Psoas muscle (tissue), 8 donors: ENCODE measurements around the gene EPHB2. TPM values are rescaled to one million over a fixed set of nuclear protein-coding genes. Genes with fewer than 3 reads are reported as not detected.

ENCODE experiments used
- ATAC-seq, 4 donors: fragments of 200-7000 bp; cut with Tn5 transposase; one replicate each; pipeline ENCODE4 v1.9.1; 2020; ENCODE audit warnings: moderate library complexity in 3 of 4, mild to moderate bottlenecking in 2 of 4
- DNase-seq, 2 donors: peaks; one replicate each; pipeline ENCODE4 v3.0.0-alpha.2; 2020
- H3K27ac ChIP-seq: fragments of 200-600 bp; one replicate; pipeline ENCODE4 v1.8.0; 2022
- H3K27me3 ChIP-seq, 3 donors: fragments of 200-600 bp in 1 of 3; one replicate each; pipeline versions ENCODE4 v1.6.1 to v1.8.0; 2013 to 2022; ENCODE audit warnings: low read length in 2 of 3, mild to moderate bottlenecking in 2 of 3, moderate library complexity in 1 of 3; ENCODE audit not compliant: insufficient read depth in 3 of 3
- H3K36me3 ChIP-seq, 2 donors: fragments of 200-600 bp in 1 of 2; one replicate each; pipeline versions ENCODE4 v1.6.1 to v1.8.0; 2013 to 2022; ENCODE audit warnings: low read depth in 1 of 2, mild to moderate bottlenecking in 1 of 2, moderate library complexity in 1 of 2; ENCODE audit not compliant: insufficient read depth in 1 of 2
- H3K4me1 ChIP-seq: fragments of 200-600 bp; one replicate; pipeline ENCODE4 v1.8.0; 2022
- H3K4me3 ChIP-seq: fragments of 200-600 bp; one replicate; pipeline ENCODE4 v1.8.0; 2022; ENCODE audit warnings: mild to moderate bottlenecking
- H3K9me3 ChIP-seq: fragments of 200-600 bp; one replicate; pipeline ENCODE4 v1.8.0; 2022
- WGBS, 3 donors: extraction: QIAGEN DNeasy Blood & Tissue Kit; methylation state at CpG; one replicate each; pipeline versions ENCODE4 v1.1.6 to v1.1.7; 2013; 5-methylcytosine and 5-hydroxymethylcytosine counted together
- intact Hi-C, 2 donors: fragments of 100-400 bp; cut with DNase I; formaldehyde crosslinking; loops; one replicate each; pipeline versions ENCODE4 v1.11.0 to v1.14.2; 2022
- polyA plus RNA-seq, 3 donors: library from polyadenylated mRNA; stranded (reverse); fragments of 200-250 nt; gene quantifications; one replicate each; pipeline ENCODE4 v1.2.3, GENCODE V29; 2013
- total RNA-seq, 4 donors: library from RNA; stranded (reverse); fragmentation: NEBNext Ultra II Directional in 2 of 4; extraction: Animal tissue kit (Norgen Biotek cat#: 25700) in 2 of 4; gene quantifications; one replicate each; pipeline versions ENCODE4 v1.2.1 to v1.2.4, GENCODE V29; 2021 to 2023
- TF ChIP-seq, protein P1 (sequence below): fragments of 200-600 bp; IDR thresholded peaks from one replicate; pipeline ENCODE4 v1.8.0; 2022; ENCODE audit warnings: antibody characterized with exemption
- donor health status: healthy with polysubstance abuse.
- donor health status: DM: no; HTN: no; CAD: no; lungs with moderate emphysema.
- donor health status: Bipolar disorder and iron deficiency.
- donor health status: healthy.
- donor health status: DM: yes; HTN: yes; CAD: no.
- donor health status: DM: no; HTN: no; CAD: no.
- donor health status: DM: no; HTN: no; CAD: no.
- donor health status: DM: yes; HTN: yes; CAD: no.

Gene EPHB2
- total and polyA plus RNA-seq, 7 donors: 0.06 to 2.1 (median 0.48) TPM; not detected in 1

DNA sequence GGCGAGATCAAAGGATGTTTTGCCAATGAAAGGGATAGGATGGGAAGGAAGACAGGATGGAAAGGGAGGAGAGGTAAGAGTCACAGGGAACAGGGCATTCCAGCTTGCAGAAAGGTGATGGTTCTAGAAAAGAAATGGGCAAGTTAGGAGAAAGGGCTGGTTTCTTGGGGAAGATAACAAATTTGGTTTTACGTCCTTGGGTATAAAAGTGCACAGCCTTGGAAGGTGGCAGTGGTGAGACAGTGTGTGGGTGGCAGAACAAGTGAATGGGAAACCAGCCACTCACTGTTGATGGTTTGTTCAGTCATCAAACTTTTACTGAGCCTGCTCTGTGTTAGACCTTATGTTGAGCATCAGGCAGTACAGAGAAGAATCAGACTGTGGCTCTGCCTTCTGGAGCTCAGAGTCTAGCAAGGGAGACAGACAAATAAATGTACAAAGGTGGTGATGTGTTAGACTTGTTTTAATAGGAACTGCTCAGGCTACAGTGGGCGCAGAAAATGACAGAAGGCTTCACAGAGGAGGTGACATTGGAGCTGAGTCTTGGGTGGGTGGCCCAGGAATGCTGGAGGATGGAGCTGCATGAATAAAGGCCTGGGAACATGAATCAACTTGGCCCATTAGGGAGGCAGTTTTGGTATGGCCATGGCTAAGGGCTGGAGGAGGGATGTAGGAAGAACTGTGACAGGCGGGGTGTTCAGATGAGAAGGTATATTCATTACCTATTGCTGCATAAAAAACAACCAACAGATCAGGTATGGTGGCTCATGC is 76.3 kb downstream of the EPHB2 start:
- no peaks in the 10 kb centered on the region for H3K36me3 ChIP-seq
- 88 to 98% (median 96%) methylated on average over 4 of the region's 4 CpGs for WGBS, 3 donors
- H3K27me3 ChIP-seq: peaks cover 0 to 1% (median 0%) of the 10 kb centered on the region in 3 donors
- no peak for DNase-seq
- TF ChIP-seq, protein P1, sequence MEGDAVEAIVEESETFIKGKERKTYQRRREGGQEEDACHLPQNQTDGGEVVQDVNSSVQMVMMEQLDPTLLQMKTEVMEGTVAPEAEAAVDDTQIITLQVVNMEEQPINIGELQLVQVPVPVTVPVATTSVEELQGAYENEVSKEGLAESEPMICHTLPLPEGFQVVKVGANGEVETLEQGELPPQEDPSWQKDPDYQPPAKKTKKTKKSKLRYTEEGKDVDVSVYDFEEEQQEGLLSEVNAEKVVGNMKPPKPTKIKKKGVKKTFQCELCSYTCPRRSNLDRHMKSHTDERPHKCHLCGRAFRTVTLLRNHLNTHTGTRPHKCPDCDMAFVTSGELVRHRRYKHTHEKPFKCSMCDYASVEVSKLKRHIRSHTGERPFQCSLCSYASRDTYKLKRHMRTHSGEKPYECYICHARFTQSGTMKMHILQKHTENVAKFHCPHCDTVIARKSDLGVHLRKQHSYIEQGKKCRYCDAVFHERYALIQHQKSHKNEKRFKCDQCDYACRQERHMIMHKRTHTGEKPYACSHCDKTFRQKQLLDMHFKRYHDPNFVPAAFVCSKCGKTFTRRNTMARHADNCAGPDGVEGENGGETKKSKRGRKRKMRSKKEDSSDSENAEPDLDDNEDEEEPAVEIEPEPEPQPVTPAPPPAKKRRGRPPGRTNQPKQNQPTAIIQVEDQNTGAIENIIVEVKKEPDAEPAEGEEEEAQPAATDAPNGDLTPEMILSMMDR: no peak
- H3K27ac ChIP-seq: no peak overlapping the region
- no peaks in the 10 kb centered on the region for H3K4me1 ChIP-seq
- no peak overlapping the region for H3K4me3 ChIP-seq
- no peak for ATAC-seq
- H3K9me3 ChIP-seq: no peaks in the 10 kb centered on the region
- intact Hi-C loops: no loop called here

DNA sequence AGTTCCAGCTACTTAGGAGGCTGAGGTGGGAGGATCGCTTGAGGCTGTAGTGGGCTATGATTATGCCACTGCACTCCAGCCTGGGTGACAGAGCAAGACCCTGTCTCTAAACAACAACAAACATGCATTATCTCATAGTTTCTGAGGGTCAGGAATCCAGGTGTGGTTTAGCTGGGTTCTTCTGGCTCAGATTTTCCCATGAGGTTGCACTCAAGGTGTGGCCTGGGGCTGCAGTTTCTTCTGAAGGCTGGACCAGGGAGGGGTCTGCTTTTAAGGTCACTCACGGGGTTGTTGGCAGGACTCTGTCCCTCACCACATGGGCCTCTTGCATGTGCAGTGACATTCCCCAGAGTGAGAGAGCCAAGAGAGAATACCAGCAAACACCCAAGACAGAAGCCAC is 77.0 kb downstream of the EPHB2 start:
- whole genome bisulfite sequencing, 3 donors: 82 to 90% (median 82%) methylated on average over 2 of the region's 2 CpGs
- no peak for DNase-seq
- Histone ChIP-seq H3K4me1 (no peaks in the 10 kb centered on the region), H3K4me3 (no peak overlapping the region), H3K9me3 (no peaks in the 10 kb centered on the region), H3K27ac (no peak overlapping the region), H3K36me3 (no peaks in the 10 kb centered on the region), H3K27me3 (peaks cover 0 to under 1% (median 0%) of the 10 kb centered on the region in 3 donors)
- intact Hi-C loops: no loop called here
- TF ChIP-seq, protein P1: no peak
- no peak for ATAC-seq

DNA sequence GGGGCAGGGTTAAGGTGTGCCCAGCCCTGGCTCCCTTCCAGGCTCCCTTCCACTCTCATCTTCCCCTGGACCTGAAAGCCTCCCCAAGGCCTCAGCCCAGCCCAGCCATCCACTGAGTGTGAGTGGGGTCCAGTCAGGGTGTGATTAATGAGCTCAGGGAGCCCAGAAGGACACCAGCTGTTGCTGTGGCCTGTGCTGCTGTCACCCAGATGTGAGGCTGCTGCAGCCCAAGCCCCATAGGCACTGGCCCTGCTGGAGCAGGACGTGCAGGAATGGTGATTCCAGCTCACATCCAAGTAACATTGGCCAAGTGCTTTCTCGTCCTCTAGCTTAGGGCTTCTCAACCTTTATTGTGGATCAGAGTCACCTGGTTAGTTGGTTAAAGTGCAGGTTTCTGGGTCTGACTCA is 77.6 kb downstream of the EPHB2 start:
- no peaks in the 10 kb centered on the region for H3K9me3 ChIP-seq
- 46 to 61% (median 58%) methylated on average over 2 of the region's 2 CpGs for WGBS, 3 donors
- H3K36me3 ChIP-seq: no peaks in the 10 kb centered on the region
- intact Hi-C loops: no loop called here
- H3K4me3 ChIP-seq: no peak overlapping the region
- no peaks in the 10 kb centered on the region for H3K27me3 ChIP-seq
- DNase-seq: no peak
- ATAC-seq: no peak
- no peaks in the 10 kb centered on the region for H3K4me1 ChIP-seq
- no peak overlapping the region for H3K27ac ChIP-seq
- TF ChIP-seq, protein P1: no peak

DNA sequence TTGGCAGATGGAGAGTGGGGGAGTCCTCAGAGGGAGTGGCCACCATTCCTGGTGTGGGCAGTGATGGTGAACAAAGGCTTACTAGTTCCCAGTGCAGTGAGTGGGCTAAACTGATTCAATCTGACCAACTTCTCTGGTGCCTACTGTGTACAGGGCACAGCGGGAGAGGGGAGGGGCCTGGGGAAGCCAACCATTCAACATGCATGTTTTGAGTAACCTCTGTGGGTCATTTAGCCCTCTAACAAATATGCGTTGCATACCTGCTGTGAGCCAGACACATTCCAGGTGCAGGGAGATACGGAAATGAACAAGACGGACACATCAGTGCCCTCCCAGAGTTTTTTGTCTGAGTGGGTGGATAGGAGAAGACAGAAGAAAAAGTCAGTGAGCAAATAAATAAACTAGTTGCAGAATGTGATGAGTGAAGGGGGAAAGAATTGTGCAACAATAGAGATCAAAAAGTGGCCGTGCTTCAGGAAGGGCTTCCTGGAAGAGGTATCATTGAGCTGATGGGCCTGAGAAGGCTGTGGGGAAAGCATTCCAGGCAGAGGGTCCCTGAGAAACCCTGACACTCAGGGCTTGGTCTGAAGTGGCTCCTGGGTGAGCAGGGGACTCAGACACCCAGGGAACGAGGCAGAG is 78.8 kb downstream of the EPHB2 start:
- Histone ChIP-seq H3K27ac (no peak overlapping the region), H3K4me1 (no peaks in the 10 kb centered on the region), H3K9me3 (no peaks in the 10 kb centered on the region), H3K36me3 (no peaks in the 10 kb centered on the region), H3K4me3 (no peak overlapping the region), H3K27me3 (no peaks in the 10 kb centered on the region)
- WGBS, 3 donors: 83% methylated on average over 6 of the region's 6 CpGs
- ATAC-seq: no peak
- TF ChIP-seq, protein P1: no peak
- no peak for DNase-seq
- intact Hi-C loops: no loop called here
